NCI-H2196 treated with DMSO at 0.1 percent for 48 hours (cell line): Measurements from ENCODE around the gene SLBP.

Source experiments
- DNase-seq: peaks from one replicate; lab custom pipeline; 2025; ENCODE audit not compliant: unreplicated experiment; lab: John Stamatoyannopoulos, UW

Gene SLBP

GRCh38 chr4:1712216-1713002 is at the start of gene SLBP:
SLBP (minus strand) TSS chr4:1712319; CDS start chr4:1712188, 131 bp downstream.
- peak; percentile 96 for DNase-seq

- no peak for DNase-seq
Observed at GRCh38 chr4:1761130-1761689, 49.1 kb upstream of the SLBP start.

- DNase-seq: no peak
Observed at GRCh38 chr4:1760521-1761071, 48.5 kb upstream of the SLBP start.

- no peak for DNase-seq
Observed at GRCh38 chr4:1759818-1760223, 47.7 kb upstream of the SLBP start.

- DNase-seq: no peak
Observed at GRCh38 chr4:1759170-1759817, 47.2 kb upstream of the SLBP start.

GRCh38 chr4:1758306-1759121 is 46.4 kb upstream of the SLBP start:
- DNase-seq: no peak

- DNase-seq: no peak
Observed at GRCh38 chr4:1757836-1758235, 45.7 kb upstream of the SLBP start.

GRCh38 chr4:1756893-1757779 is 45.0 kb upstream of the SLBP start:
- DNase-seq: no peak

- DNase-seq: no peak
Observed at GRCh38 chr4:1756079-1756478, 44.0 kb upstream of the SLBP start.

GRCh38 chr4:1755297-1755696 is 43.2 kb upstream of the SLBP start:
- no peak for DNase-seq

- DNase-seq: no peak
Observed at GRCh38 chr4:1754336-1754735, 42.2 kb upstream of the SLBP start.

GRCh38 chr4:1753697-1754311 is 41.7 kb upstream of the SLBP start:
- no peak for DNase-seq

GRCh38 chr4:1753294-1753696 is 41.2 kb upstream of the SLBP start:
- DNase-seq: no peak

- no peak for DNase-seq
Observed at GRCh38 chr4:1752284-1753041, 40.3 kb upstream of the SLBP start.

- DNase-seq: no peak
Observed at GRCh38 chr4:1751919-1752283, 39.8 kb upstream of the SLBP start.

- no peak for DNase-seq
Observed at GRCh38 chr4:1751155-1751918, 39.2 kb upstream of the SLBP start.

- DNase-seq: no peak
Observed at GRCh38 chr4:1750381-1751154, 38.4 kb upstream of the SLBP start.

- no peak for DNase-seq
Observed at GRCh38 chr4:1749826-1750225, 37.7 kb upstream of the SLBP start.
